Measurements from ENCODE around the gene UROD.

DNA sequence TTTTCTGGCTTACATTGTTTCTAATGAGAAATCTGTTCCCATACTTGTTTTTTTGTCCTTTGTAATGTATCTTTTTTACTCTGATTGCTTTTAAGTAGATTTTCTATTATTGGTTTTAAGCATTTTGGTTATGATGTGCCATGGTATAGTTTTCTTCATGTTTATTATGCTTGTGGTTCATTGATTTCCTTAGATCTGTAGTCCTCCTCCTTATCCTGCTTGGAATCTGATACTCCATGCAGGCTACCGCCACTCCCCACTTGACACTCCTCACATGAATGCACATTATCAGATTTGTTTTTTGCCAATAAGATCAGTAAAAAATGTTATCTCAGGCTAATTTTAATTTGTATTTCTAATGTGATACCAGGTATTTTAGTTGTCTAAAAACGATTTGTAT is 20.8 kb downstream of the UROD start:
- TF ChIP-seq, protein P1, sequence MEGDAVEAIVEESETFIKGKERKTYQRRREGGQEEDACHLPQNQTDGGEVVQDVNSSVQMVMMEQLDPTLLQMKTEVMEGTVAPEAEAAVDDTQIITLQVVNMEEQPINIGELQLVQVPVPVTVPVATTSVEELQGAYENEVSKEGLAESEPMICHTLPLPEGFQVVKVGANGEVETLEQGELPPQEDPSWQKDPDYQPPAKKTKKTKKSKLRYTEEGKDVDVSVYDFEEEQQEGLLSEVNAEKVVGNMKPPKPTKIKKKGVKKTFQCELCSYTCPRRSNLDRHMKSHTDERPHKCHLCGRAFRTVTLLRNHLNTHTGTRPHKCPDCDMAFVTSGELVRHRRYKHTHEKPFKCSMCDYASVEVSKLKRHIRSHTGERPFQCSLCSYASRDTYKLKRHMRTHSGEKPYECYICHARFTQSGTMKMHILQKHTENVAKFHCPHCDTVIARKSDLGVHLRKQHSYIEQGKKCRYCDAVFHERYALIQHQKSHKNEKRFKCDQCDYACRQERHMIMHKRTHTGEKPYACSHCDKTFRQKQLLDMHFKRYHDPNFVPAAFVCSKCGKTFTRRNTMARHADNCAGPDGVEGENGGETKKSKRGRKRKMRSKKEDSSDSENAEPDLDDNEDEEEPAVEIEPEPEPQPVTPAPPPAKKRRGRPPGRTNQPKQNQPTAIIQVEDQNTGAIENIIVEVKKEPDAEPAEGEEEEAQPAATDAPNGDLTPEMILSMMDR (IDR thresholded peaks at IDR 0.05; ENCODE audit: insufficient read depth, low read depth, low read length) = no peak
- no peak for TF ChIP-seq EZH2 (IDR thresholded peaks at IDR 0.05; ENCODE audit: insufficient read depth, low read length)
